Measurements from ENCODE around the gene IRF4. TPM values are rescaled to one million over a fixed set of nuclear protein-coding genes. Genes with fewer than 3 reads are reported as not detected.

Gene IRF4
- total RNA-seq, 2 donors from 2014 or later = 1.1 to 1.8 TPM

DNA sequence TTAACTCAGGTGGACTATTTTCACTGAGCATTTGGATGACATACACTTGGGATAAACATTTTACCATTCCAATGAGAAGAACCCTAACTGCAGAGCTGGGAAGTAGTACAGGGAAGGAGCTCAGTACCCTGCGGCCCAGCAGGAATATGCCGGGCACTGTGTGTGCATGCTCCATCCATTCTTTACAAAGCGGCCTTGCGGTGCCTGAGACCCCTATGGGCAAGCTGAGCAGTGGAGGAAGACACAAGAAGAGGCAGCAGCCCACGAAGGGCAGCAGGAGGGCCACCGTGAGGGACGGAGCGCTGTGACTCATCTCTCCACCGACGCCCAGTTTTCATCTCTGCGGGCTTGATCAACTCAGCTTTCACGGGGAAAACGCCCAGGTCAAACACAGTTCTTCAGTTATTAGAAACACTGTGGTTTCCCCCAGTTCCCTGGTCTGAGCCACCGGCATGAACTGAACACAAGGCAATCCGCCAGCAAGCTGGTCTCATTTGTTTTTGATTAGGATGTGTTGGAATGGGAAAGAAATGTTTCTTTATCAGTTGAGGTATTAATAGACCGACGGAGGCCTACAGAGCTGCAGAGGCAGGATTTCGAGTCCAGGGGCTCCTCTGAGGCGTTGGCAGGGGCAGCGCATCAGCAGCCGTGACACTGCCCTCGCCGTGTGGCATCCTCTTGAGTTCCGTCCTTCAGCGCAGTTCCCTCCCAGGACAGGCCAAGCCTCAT lies 44.9 kb downstream of the IRF4 start:
- DNase-seq (ENCODE audit: low spot score) (no peak), ATAC-seq (ENCODE audit: insufficient number of reproducible peaks, low FRiP score, low read depth) (no peak)
- Histone ChIP-seq H3K4me1 (ENCODE audit: control insufficient read depth in 1 of 2, low read depth in 2 of 2) (no peaks in the 10 kb centered on the region), H3K27me3 (replicated peaks; ENCODE audit: insufficient read depth) (no peaks in the 10 kb centered on the region), H3K4me3 (no peak overlapping the region), H3K36me3 (no peaks in the 10 kb centered on the region), H3K9me3 (no peaks in the 10 kb centered on the region), H3K27ac (no peak overlapping the region)
- no peak for TF ChIP-seq CTCF (IDR thresholded peaks at IDR 0.05)

DNA sequence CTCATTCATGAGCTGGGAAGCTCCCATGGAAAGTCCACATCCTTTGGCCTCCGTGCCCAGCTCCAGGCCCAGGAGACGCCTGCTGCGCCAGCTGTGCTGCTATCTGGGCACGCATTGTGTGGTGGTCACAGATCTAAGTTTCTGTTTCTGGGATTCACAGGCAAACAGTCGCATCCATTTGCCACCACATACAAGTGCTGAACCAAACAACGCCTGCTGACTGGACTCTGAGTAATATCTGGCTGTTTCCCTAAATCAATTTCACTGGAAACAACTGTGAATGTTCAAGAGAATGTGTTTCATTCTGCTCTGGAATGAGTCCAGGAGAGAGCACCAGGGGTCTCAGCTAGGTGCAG lies 45.5 kb downstream of the IRF4 start:
- DNase-seq (ENCODE audit: low spot score) (no peak), ATAC-seq (ENCODE audit: insufficient number of reproducible peaks, low FRiP score, low read depth) (no peak)
- Histone ChIP-seq H3K27me3 (replicated peaks; ENCODE audit: insufficient read depth) (no peaks in the 10 kb centered on the region), H3K36me3 (no peaks in the 10 kb centered on the region), H3K27ac (no peak overlapping the region), H3K4me1 (ENCODE audit: control insufficient read depth in 1 of 2, low read depth in 2 of 2) (no peaks in the 10 kb centered on the region), H3K9me3 (no peaks in the 10 kb centered on the region), H3K4me3 (no peak overlapping the region)
- TF ChIP-seq CTCF (IDR thresholded peaks at IDR 0.05) = no peak

- no peak for TF ChIP-seq CTCF (IDR thresholded peaks at IDR 0.05)
- no peak for DNase-seq (ENCODE audit: low spot score)
These were observed 47.1 kb downstream of the IRF4 start for GRCh38 chr6:438634-439170.

DNA sequence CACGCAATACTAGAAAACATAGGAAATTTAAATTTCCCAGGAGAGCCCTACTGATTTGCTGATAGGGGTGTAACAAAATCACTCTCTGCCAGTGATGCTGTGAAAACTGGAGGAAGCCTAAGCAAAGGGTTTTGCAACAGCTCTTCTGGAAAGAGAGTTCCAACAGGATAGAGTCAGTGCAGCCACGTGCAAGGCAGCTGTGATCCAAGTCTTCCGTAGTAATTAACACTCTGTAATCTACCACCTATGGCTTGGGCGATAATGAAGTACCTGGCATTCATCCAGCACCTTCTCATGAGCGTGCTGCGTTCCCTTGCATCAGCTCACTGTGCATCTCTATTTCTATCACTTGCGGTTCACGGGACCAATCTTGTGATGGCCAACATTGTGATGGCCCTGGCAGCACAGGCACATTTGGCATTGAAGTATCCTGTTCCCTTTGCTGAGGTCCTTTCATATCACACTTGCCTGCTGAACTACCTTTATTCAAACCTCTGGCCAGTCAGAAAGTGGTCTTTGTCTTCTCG lies 48.2 kb downstream of the IRF4 start:
- Histone ChIP-seq H3K9me3 (no peaks in the 10 kb centered on the region), H3K4me3 (no peak overlapping the region), H3K27me3 (replicated peaks; ENCODE audit: insufficient read depth) (no peaks in the 10 kb centered on the region), H3K4me1 (ENCODE audit: control insufficient read depth in 1 of 2, low read depth in 2 of 2) (no peaks in the 10 kb centered on the region), H3K36me3 (no peaks in the 10 kb centered on the region), H3K27ac (no peak overlapping the region)
- TF ChIP-seq CTCF (IDR thresholded peaks at IDR 0.05) = no peak
- ATAC-seq (ENCODE audit: insufficient number of reproducible peaks, low FRiP score, low read depth) = no peak
- DNase-seq (ENCODE audit: low spot score) = no peak

More at GRCh38 chr6:438634-439170, 47.1 kb downstream of the IRF4 start:
- H3K4me3 ChIP-seq = no peak overlapping the region
- no peak overlapping the region for H3K27ac ChIP-seq
- no peaks in the 10 kb centered on the region for H3K9me3 ChIP-seq
- no peak for ATAC-seq (ENCODE audit: insufficient number of reproducible peaks, low FRiP score, low read depth)
- no peaks in the 10 kb centered on the region for H3K36me3 ChIP-seq
- H3K27me3 ChIP-seq (replicated peaks; ENCODE audit: insufficient read depth) = no peaks in the 10 kb centered on the region
- H3K4me1 ChIP-seq (ENCODE audit: control insufficient read depth in 1 of 2, low read depth in 2 of 2) = no peaks in the 10 kb centered on the region

- Histone ChIP-seq H3K27ac (no peak overlapping the region), H3K9me3 (no peaks in the 10 kb centered on the region), H3K36me3 (no peaks in the 10 kb centered on the region), H3K4me1 (ENCODE audit: control insufficient read depth in 1 of 2, low read depth in 2 of 2) (no peaks in the 10 kb centered on the region), H3K4me3 (no peak overlapping the region), H3K27me3 (replicated peaks; ENCODE audit: insufficient read depth) (no peaks in the 10 kb centered on the region)
- DNase-seq (ENCODE audit: low spot score) = no peak
- ATAC-seq (ENCODE audit: insufficient number of reproducible peaks, low FRiP score, low read depth) = no peak
- no peak for TF ChIP-seq CTCF (IDR thresholded peaks at IDR 0.05)
These were observed 49.8 kb downstream of the IRF4 start for GRCh38 chr6:441126-441920.
